Breast epithelium (tissue), 4 donors: ENCODE data around the gene ZNF850. TPM values are rescaled to one million over a fixed set of nuclear protein-coding genes. Genes with fewer than 3 reads are reported as not detected.
"Not testable (repeated sequence)": the region's sequence is repeated elsewhere in the genome, so short reads cannot be mapped to it uniquely, and the experiment has no call there.

Experiments
- DNase-seq, 2 donors: peaks; one replicate each; pipeline ENCODE4 v3.0.0-alpha.2; 2019; ENCODE audit warnings: low spot score in 2 of 2
- H3K27ac ChIP-seq, 2 donors: fragments of 200-600 bp; sonication (generic) in 1 of 2; one replicate each; pipeline ENCODE4 v1.5.1; 2016 to 2019; ENCODE audit warnings: mild to moderate bottlenecking in 1 of 2
- H3K27me3 ChIP-seq, 2 donors: fragments of 200-600 bp; sonication (generic) in 1 of 2; one replicate each; pipeline versions ENCODE4 v1.5.1 to v1.6.0; 2017 to 2019; ENCODE audit warnings: control low read depth in 1 of 2, mild to moderate bottlenecking in 1 of 2
- H3K36me3 ChIP-seq: fragments of 200-600 bp; one replicate; pipeline ENCODE4 v1.5.1; 2019
- H3K4me1 ChIP-seq, 2 donors: fragments of 200-600 bp; sonication (generic); one replicate each; pipeline ENCODE4 v1.5.1; 2016 to 2019; ENCODE audit warnings: control low read depth in 1 of 2
- H3K4me3 ChIP-seq, 3 donors: fragments of 200-600 bp; sonication (generic); 1 replicate in 2 of 3; 2 replicates in 1 of 3; pipeline ENCODE4 v1.5.1; 2016 to 2019; ENCODE audit warnings: mild to moderate bottlenecking in 3 of 3, moderate library complexity in 2 of 3
- H3K9me3 ChIP-seq, 2 donors: fragments of 200-600 bp; sonication (generic) in 1 of 2; one replicate each; pipeline ENCODE4 v1.5.1; 2016 to 2019; ENCODE audit warnings: control low read depth in 1 of 2
- CTCF ChIP-seq, 3 donors: fragments of 450-650 bp; IDR thresholded peaks; one replicate each; pipeline ENCODE4 v1.5.1; 2016 to 2017; ENCODE audit warnings: antibody characterized with exemption in 3 of 3, mild to moderate bottlenecking in 3 of 3, moderate library complexity in 3 of 3
- POLR2A ChIP-seq: fragments of 450-650 bp; IDR thresholded peaks from one replicate; pipeline ENCODE4 v1.6.1; 2016; ENCODE audit warnings: antibody characterized with exemption, mild to moderate bottlenecking, moderate library complexity
- POLR2AphosphoS5 ChIP-seq, 3 donors: sonication (generic); formaldehyde crosslinking; IDR thresholded peaks; one replicate each; pipeline ENCODE4 v1.6.1; 2017; ENCODE audit warnings: antibody characterized with exemption in 3 of 3
- intact Hi-C: fragments of 100-400 bp; cut with DNase I; formaldehyde crosslinking; loops from one replicate; pipeline ENCODE4 v1.15.1; 2023; ENCODE audit warnings: low total_unique reads
- total RNA-seq, 3 donors: library from RNA; depleted of rRNA; stranded (reverse); fragments of >200 nt; gene quantifications; one replicate each; pipeline ENCODE4 v1.1.0, GENCODE V29; 2016

Gene ZNF850
- total RNA-seq, 3 donors from 2014 or later, result 2.3 to 8.5 (median 2.4) TPM

GRCh38 chr19:36745870-36746269 is 26.7 kb downstream of the ZNF850 start:
- TF ChIP-seq POLR2A (no peak), POLR2AphosphoS5 (IDR thresholded peaks at IDR 0.05) (no peak), CTCF (IDR thresholded peaks at IDR 0.05) (no peak)
- H3K9me3 ChIP-seq, result peaks cover 99 to 100% of the 10 kb centered on the region in 2 donors
- H3K36me3 ChIP-seq, result peaks cover 7% of the 10 kb centered on the region
- no peak overlapping the region for H3K27ac ChIP-seq
- H3K4me1 ChIP-seq, result no peaks in the 10 kb centered on the region
- DNase-seq, result no peak
- no peak overlapping the region for H3K4me3 ChIP-seq
- no peaks in the 10 kb centered on the region for H3K27me3 ChIP-seq
- intact Hi-C loops, result no loop called here

GRCh38 chr19:36736166-36736565 is 36.4 kb downstream of the ZNF850 start:
- H3K4me3 ChIP-seq, intact Hi-C loops, DNase-seq, H3K36me3 ChIP-seq, H3K27me3 ChIP-seq, H3K27ac ChIP-seq, H3K4me1 ChIP-seq: not testable (repeated sequence)
- H3K9me3 ChIP-seq, result peaks cover 90 to 100% of the 10 kb centered on the region in 2 donors

- Histone ChIP-seq H3K36me3 (peaks cover 40% of the 10 kb centered on the region), H3K9me3 (peaks cover 93 to 100% of the 10 kb centered on the region in 2 donors), H3K4me1 (no peaks in the 10 kb centered on the region), H3K27ac (no peak overlapping the region), H3K4me3 (peak overlapping the region in 1 of 3 donors; percentile 6), H3K27me3 (no peaks in the 10 kb centered on the region)
- intact Hi-C loops, result no loop called here
- TF ChIP-seq CTCF (IDR thresholded peaks at IDR 0.05) (no peak), POLR2A (no peak), POLR2AphosphoS5 (IDR thresholded peaks at IDR 0.05) (no peak)
- DNase-seq, result no peak
Observed at GRCh38 chr19:36719687-36720556, 52.7 kb downstream of the ZNF850 start.

GRCh38 chr19:36709423-36709822 is 63.2 kb downstream of the ZNF850 start:
- no peaks in the 10 kb centered on the region for H3K4me1 ChIP-seq
- peaks cover 26% of the 10 kb centered on the region for H3K36me3 ChIP-seq
- H3K4me3 ChIP-seq, result no peak overlapping the region
- H3K27me3 ChIP-seq, result no peaks in the 10 kb centered on the region
- no peak for DNase-seq
- intact Hi-C loops, result no loop called here
- TF ChIP-seq POLR2AphosphoS5 (IDR thresholded peaks at IDR 0.05), result no peak
- TF ChIP-seq CTCF (IDR thresholded peaks at IDR 0.05), result no peak
- no peak for TF ChIP-seq POLR2A
- peaks cover 97 to 100% of the 10 kb centered on the region in 2 donors for H3K9me3 ChIP-seq
- H3K27ac ChIP-seq, result no peak overlapping the region

GRCh38 chr19:36707134-36707533 is 65.5 kb downstream of the ZNF850 start:
- Histone ChIP-seq H3K36me3 (peaks cover 7% of the 10 kb centered on the region), H3K4me1 (no peaks in the 10 kb centered on the region), H3K27me3 (no peaks in the 10 kb centered on the region), H3K9me3 (peaks cover 86 to 91% of the 10 kb centered on the region in 2 donors), H3K27ac (no peak overlapping the region), H3K4me3 (no peak overlapping the region)
- intact Hi-C loops, result no loop called here
- no peak for DNase-seq
- no peak for TF ChIP-seq CTCF (IDR thresholded peaks at IDR 0.05)
- TF ChIP-seq POLR2A, result no peak
- no peak for TF ChIP-seq POLR2AphosphoS5 (IDR thresholded peaks at IDR 0.05)
